Ishikawa (cell line): ENCODE results near the gene PLA2G2D.

ENCODE experiments used
- CEBPB ChIP-seq: IDR thresholded peaks from 2 replicates; pipeline ENCODE4 v1.6.1; 2012
- CREB1 ChIP-seq: IDR thresholded peaks from 2 replicates; pipeline ENCODE4 v1.6.1; 2012; ENCODE audit warnings: low read depth
- EGR1 ChIP-seq: IDR thresholded peaks from 2 replicates; pipeline ENCODE4 v1.6.1; 2012
- EP300 ChIP-seq: IDR thresholded peaks from 2 replicates; pipeline ENCODE4 v1.6.1; 2012; ENCODE audit warnings: borderline replicate concordance
- FOXM1 ChIP-seq: IDR thresholded peaks from 2 replicates; pipeline ENCODE4 v1.6.1; 2012; ENCODE audit warnings: low read depth, borderline replicate concordance
- NFIC ChIP-seq: IDR thresholded peaks from 2 replicates; pipeline ENCODE4 v1.6.1; 2012
- RAD21 ChIP-seq: IDR thresholded peaks from 2 replicates; pipeline ENCODE4 v1.6.1; 2012; ENCODE audit warnings: low read depth
- TAF1 ChIP-seq: IDR thresholded peaks from 2 replicates; pipeline ENCODE4 v1.6.1; 2012; ENCODE audit warnings: low read depth, mild to moderate bottlenecking
- TCF12 ChIP-seq: IDR thresholded peaks from 2 replicates; pipeline ENCODE4 v1.6.1; 2012; ENCODE audit warnings: low read depth
- TEAD4 ChIP-seq: IDR thresholded peaks from 2 replicates; pipeline ENCODE4 v1.6.1; 2012
- YY1 ChIP-seq: IDR thresholded peaks from 2 replicates; pipeline ENCODE4 v1.6.1; 2012; ENCODE audit warnings: low read depth
- ZBTB7A ChIP-seq: IDR thresholded peaks from 2 replicates; pipeline ENCODE4 v1.6.1; 2012; ENCODE audit warnings: low read depth
- TF ChIP-seq, protein P1 (sequence below): IDR thresholded peaks from 2 replicates; pipeline ENCODE4 v1.6.1; 2012
- TF ChIP-seq, protein P2 (sequence below): IDR thresholded peaks from 2 replicates; pipeline ENCODE4 v1.6.1; 2012; ENCODE audit warnings: low read depth, mild to moderate bottlenecking
- TF ChIP-seq, protein P3 (sequence below): IDR thresholded peaks from 2 replicates; pipeline ENCODE4 v1.6.1; 2012

The PLA2G2D gene

DNA sequence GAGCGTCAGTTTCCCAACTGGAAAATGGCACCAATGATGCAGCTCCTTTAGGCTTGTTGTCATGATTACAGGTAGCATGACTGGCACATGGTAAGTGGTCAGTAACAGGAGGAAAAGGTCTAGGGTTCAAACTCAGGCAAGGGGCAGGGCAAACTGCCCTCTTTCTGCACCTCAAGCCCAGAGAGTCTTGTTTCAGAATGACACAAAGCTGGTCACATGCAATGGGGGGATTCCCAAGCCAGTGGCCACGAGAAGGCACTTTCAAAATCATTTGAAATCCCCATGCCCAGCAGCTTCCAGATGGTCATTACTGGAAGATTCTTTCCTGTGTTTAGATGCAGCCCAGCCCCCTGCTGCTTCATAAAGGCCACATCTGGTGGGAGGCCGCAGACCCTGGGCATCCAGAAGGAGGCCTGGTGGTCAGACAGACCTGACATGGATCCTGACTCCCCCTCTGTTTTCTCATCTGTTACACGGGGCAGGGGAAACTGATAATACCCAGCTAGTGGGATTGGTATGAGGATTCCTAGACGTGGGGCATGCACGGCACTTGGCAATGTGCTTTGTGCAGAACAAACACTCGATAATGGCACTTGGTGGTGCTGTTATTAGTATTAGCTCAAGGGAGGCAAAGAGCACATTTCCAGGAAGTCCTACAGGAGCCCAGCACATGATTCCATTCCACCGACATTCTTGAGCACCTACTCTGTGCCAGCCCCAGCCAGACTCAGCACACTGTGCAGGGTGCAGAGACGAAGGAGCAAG, 6.9 kb upstream of the PLA2G2D start:
- TF ChIP-seq, protein P1, sequence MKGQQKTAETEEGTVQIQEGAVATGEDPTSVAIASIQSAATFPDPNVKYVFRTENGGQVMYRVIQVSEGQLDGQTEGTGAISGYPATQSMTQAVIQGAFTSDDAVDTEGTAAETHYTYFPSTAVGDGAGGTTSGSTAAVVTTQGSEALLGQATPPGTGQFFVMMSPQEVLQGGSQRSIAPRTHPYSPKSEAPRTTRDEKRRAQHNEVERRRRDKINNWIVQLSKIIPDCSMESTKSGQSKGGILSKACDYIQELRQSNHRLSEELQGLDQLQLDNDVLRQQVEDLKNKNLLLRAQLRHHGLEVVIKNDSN = no peak
- no peak for TF ChIP-seq NFIC
- no peak for TF ChIP-seq EGR1
- TF ChIP-seq, protein P2, sequence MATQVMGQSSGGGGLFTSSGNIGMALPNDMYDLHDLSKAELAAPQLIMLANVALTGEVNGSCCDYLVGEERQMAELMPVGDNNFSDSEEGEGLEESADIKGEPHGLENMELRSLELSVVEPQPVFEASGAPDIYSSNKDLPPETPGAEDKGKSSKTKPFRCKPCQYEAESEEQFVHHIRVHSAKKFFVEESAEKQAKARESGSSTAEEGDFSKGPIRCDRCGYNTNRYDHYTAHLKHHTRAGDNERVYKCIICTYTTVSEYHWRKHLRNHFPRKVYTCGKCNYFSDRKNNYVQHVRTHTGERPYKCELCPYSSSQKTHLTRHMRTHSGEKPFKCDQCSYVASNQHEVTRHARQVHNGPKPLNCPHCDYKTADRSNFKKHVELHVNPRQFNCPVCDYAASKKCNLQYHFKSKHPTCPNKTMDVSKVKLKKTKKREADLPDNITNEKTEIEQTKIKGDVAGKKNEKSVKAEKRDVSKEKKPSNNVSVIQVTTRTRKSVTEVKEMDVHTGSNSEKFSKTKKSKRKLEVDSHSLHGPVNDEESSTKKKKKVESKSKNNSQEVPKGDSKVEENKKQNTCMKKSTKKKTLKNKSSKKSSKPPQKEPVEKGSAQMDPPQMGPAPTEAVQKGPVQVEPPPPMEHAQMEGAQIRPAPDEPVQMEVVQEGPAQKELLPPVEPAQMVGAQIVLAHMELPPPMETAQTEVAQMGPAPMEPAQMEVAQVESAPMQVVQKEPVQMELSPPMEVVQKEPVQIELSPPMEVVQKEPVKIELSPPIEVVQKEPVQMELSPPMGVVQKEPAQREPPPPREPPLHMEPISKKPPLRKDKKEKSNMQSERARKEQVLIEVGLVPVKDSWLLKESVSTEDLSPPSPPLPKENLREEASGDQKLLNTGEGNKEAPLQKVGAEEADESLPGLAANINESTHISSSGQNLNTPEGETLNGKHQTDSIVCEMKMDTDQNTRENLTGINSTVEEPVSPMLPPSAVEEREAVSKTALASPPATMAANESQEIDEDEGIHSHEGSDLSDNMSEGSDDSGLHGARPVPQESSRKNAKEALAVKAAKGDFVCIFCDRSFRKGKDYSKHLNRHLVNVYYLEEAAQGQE = no peak
- no peak for TF ChIP-seq TCF12
- TF ChIP-seq RAD21 = no peak
- TF ChIP-seq ZBTB7A = no peak
- TF ChIP-seq, protein P3, sequence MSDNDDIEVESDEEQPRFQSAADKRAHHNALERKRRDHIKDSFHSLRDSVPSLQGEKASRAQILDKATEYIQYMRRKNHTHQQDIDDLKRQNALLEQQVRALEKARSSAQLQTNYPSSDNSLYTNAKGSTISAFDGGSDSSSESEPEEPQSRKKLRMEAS = no peak
- no peak for TF ChIP-seq FOXM1
- no peak for TF ChIP-seq EP300
- TF ChIP-seq TAF1 = no peak
- no peak for TF ChIP-seq YY1

DNA sequence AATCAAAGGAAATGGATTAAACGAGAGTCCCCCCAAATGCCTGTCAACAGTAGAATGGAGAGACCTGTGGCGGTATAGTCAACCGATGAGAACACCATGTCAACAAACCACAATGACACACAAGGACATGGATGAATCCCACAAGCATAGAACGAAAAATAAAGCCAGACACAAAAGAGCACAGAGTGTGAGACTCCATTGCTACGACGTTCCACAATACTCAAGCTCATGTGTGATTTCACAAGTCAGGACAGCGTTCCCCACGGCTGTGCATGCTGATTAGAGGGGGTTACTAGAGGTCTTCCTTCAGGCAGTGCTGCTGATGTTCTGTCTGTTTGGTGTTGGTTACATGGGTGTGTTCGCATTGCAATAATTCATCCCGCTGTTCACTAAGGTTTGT, 5.8 kb upstream of the PLA2G2D start:
- no peak for TF ChIP-seq CREB1
- no peak for TF ChIP-seq NFIC
- TF ChIP-seq YY1 = no peak
- TF ChIP-seq, protein P1 = no peak
- no peak for TF ChIP-seq FOXM1
- TF ChIP-seq, protein P3 = no peak

DNA sequence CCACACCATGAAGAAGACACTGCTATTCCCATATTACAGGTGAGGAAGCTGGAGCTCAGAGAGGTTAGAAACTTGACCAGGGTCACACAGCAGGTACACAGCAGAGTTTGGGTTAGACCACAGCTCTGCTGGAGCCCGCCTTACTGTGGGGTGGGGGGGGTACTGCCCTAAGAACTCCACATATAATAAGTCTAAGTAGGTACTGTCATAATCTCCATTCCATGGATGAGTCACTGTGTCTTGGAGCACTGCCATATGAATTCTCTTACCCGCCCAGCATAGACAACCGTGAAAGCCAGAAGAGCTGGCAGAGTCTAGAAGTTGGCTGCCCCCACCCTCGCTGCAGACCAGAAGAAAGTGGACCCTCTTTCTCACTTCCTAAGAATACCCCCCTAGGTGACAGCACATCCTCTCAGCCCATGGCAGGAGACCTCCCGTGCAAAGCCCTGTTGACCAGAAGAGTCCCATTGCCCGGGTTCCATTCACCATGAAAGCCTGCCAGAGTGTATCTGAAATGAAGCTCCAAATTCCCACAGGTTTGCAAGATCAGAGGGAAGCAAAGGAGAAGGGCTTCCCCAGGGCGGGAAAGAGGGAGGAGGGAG, 5.2 kb upstream of the PLA2G2D start:
- TF ChIP-seq TEAD4 (no peak), NFIC (0 out of 2 replicates have a peak, but pooled peaks have one; percentile 12)

DNA sequence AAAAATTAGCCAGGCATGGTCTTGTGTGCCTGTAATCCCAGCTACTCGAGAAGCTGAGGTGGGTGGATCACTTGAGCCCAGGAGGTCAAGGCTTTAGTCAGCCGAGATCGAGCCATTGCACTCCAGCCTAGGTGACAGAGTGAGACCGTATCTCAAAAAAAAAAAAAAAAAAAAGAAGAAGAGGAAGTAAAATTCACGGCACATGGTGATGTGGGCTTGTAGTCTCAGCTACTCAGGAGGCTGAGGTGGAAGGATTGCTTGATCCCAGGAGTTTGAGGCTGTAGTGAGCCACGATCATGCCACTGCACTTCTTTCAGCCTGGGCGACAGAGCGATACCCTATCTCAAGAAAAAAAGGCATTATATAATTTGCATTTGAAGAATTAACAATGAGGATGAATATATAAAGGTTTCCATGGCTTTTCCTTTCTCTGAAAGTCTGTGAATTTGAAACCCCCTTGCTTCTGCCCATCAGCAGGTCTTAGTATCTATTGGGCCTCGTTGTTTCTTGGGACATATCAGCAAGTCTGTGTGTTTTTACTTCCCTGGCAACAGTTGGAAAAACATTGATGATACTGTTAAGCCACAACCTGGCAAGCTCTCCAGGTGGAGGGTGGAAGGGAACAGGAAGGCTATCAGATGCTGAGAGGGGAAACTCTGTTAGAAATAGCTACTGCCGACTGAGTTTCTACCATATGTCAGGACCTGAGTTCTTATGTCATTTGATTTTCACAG, 4.6 kb upstream of the PLA2G2D start:
- TF ChIP-seq YY1 = no peak
- TF ChIP-seq CREB1 = no peak
- no peak for TF ChIP-seq CEBPB
- no peak for TF ChIP-seq EP300
- TF ChIP-seq, protein P2 = no peak
- no peak for TF ChIP-seq TEAD4
- TF ChIP-seq NFIC = no peak
- TF ChIP-seq ZBTB7A = no peak
- no peak for TF ChIP-seq FOXM1
- no peak for TF ChIP-seq TAF1
- TF ChIP-seq, protein P3 = no peak
- no peak for TF ChIP-seq RAD21
- no peak for TF ChIP-seq TCF12

DNA sequence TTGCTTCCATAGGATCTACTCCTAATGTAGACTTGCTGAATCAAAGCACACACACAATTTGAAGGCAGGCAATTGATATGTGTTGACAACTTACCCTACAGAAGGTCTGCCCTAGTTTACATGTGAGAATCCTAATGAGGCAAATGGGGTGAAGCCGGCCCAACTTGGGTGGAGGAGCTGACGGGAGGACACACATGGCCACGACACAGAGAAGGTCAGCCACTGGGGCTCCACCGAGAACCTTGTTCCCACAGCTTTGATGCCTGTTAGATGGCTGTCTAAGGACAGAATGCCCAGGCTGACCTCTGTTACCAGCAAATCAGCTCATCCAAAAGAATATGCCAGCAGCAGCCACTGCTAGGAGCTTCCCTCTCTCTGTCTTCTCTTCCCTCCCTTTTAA, 1.5 kb upstream of the PLA2G2D start:
- no peak for TF ChIP-seq EGR1
- TF ChIP-seq RAD21 = no peak
- no peak for TF ChIP-seq ZBTB7A

DNA sequence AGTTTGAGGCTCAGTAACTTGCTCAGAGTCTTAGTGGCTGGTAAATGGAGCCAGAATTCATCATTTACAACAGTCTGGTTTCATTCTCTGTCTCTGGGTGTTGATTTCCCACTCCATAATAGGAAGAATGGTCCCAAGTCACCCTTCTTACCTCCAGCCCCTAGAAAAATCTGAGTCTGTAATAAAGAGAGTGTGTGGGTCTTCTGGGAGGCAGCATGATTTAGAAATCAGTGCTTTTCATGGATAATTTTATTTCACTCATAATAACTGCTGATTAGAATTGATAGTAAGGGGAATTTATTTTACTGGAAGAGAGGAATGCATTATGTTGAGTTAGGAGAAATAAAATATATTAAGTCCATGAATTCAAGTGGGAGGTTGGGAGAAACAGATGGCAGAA, 2.1 kb downstream of the PLA2G2D start:
- TF ChIP-seq ZBTB7A = no peak
